K562 (cell line): Measurements from ENCODE around the gene DRGX.

ENCODE experiments used
- ARNT ChIP-seq, 2 experiments: fragments of 450-650 bp; IDR thresholded peaks; 2 replicates each; pipeline ENCODE4 v1.6.1; 2016; ENCODE audit warnings: mild to moderate bottlenecking in 1 of 2
- BRD4 ChIP-seq: fragments of 200-600 bp; sonication (generic); IDR thresholded peaks from 2 replicates; pipeline ENCODE4 v1.6.1; 2017; ENCODE audit warnings: inconsistent platforms
- DACH1 ChIP-seq: fragments of 450-650 bp; IDR thresholded peaks from 2 replicates; pipeline ENCODE4 v1.6.1; 2018; ENCODE audit not compliant: partially characterized antibody
- EZH2 ChIP-seq: IDR thresholded peaks from 2 replicates; pipeline ENCODE4 v1.6.1; 2012; ENCODE audit warnings: low read depth, mild to moderate bottlenecking, inconsistent platforms, low read length, borderline replicate concordance
- FOXK2 ChIP-seq, 2 experiments: fragments of 450-650 bp; IDR thresholded peaks in 1 of 2; conservative IDR thresholded peaks in 1 of 2; 2 replicates each; pipeline ENCODE4 v1.6.1; 2016; ENCODE audit warnings: low read depth in 2 of 2, mild to moderate bottlenecking in 1 of 2
- HCFC1 ChIP-seq: IDR thresholded peaks from 2 replicates; pipeline ENCODE4 v1.6.1; 2012; ENCODE audit warnings: low read depth, low read length, improper control_type of control experiment
- HNRNPUL1 ChIP-seq: fragments of 200-400 bp; formaldehyde crosslinking; IDR thresholded peaks from 2 replicates; pipeline ENCODE4 v1.6.1; 2017; ENCODE audit warnings: low read length
- JUN ChIP-seq, 2 experiments: sonication (generic) in 1 of 2; formaldehyde crosslinking in 1 of 2; IDR thresholded peaks; 2 replicates each; pipeline versions ENCODE4 v1.6.1 to v1.8.0; 2012 to 2022; ENCODE audit warnings: borderline replicate concordance in 2 of 2, mild to moderate bottlenecking in 2 of 2, improper control_type of control experiment in 1 of 2, low read depth in 1 of 2, low read length in 1 of 2, missing genetic modification reagents in 1 of 2
- RAD21 ChIP-seq, 2 experiments: fragments of 250-450 bp in 1 of 2; fragments of 450-650 bp in 1 of 2; sonication (Bioruptor Pico) in 1 of 2; formaldehyde crosslinking in 1 of 2; IDR thresholded peaks in 1 of 2; conservative IDR thresholded peaks in 1 of 2; 2 replicates each; pipeline versions ENCODE4 v1.4.0 to v1.8.0; 2020 to 2022; ENCODE audit warnings: mild to moderate bottlenecking in 2 of 2, moderate library complexity in 1 of 2
- ZBTB8A ChIP-seq: fragments of 450-650 bp; IDR thresholded peaks from 2 replicates; pipeline ENCODE4 v1.6.1; 2018; ENCODE audit warnings: mild to moderate bottlenecking, moderate library complexity; ENCODE audit not compliant: partially characterized antibody
- TF ChIP-seq, protein P1 (sequence below), 3 experiments: IDR thresholded peaks in 2 of 3; conservative IDR thresholded peaks in 1 of 3; 2 replicates each; pipeline ENCODE4 v1.5.1; 2011 to 2012; ENCODE audit warnings: low read length in 3 of 3, mild to moderate bottlenecking in 3 of 3, control low read depth in 2 of 3, improper control_type of control experiment in 1 of 3, inconsistent platforms in 1 of 3, low read depth in 1 of 3, mixed read lengths in 1 of 3, moderate library complexity in 1 of 3; ENCODE audit not compliant: insufficient read depth in 2 of 3

DNA sequence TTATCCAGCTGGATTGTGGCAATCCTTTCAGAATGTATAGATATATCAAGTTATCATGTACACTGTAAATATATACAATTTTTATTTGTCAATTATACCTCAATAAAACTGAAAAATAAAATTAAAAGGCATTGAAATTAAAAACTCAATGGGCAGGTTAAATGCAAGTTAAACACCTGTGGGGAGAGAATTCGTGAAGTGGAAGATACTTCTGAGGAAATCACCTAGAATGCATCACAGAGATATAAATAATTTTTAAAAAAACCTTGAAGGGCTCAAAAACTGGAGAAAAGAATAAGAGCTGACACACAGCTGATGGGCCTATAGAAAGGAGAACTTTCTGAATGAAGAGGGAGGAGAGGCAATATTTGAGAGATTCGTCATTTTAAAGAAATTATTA lies 37.2 kb upstream of the DRGX start:
- TF ChIP-seq ZBTB8A (no peak), FOXK2 (conservative IDR thresholded peaks at IDR 0.05 in 1 of 2, IDR thresholded peaks at IDR 0.05 in 1 of 2; ENCODE audit: low read depth in 2 of 2) (no peak), HNRNPUL1 (no peak), RAD21 (CRISPR knock-in tag; conservative IDR thresholded peaks at IDR 0.05 in 1 of 2, IDR thresholded peaks at IDR 0.05 in 1 of 2) (no peak), JUN (IDR thresholded peaks at IDR 0.05; ENCODE audit: borderline replicate concordance, low read depth, low read length) (no peak), JUN (CRISPR knock-in tag; IDR thresholded peaks at IDR 0.05; ENCODE audit: borderline replicate concordance) (no peak), ARNT (IDR thresholded peaks at IDR 0.05) (no peak), EZH2 (no peak), HCFC1 (no peak), DACH1 (no peak), BRD4 (no peak)
- TF ChIP-seq, protein P1, sequence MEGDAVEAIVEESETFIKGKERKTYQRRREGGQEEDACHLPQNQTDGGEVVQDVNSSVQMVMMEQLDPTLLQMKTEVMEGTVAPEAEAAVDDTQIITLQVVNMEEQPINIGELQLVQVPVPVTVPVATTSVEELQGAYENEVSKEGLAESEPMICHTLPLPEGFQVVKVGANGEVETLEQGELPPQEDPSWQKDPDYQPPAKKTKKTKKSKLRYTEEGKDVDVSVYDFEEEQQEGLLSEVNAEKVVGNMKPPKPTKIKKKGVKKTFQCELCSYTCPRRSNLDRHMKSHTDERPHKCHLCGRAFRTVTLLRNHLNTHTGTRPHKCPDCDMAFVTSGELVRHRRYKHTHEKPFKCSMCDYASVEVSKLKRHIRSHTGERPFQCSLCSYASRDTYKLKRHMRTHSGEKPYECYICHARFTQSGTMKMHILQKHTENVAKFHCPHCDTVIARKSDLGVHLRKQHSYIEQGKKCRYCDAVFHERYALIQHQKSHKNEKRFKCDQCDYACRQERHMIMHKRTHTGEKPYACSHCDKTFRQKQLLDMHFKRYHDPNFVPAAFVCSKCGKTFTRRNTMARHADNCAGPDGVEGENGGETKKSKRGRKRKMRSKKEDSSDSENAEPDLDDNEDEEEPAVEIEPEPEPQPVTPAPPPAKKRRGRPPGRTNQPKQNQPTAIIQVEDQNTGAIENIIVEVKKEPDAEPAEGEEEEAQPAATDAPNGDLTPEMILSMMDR (IDR thresholded peaks at IDR 0.05 in 2 of 3, conservative IDR thresholded peaks at IDR 0.05 in 1 of 3; ENCODE audit: insufficient read depth in 2 of 3, low read depth in 1 of 3, low read length in 3 of 3): no peak
